ENCODE data around the gene ASB18. TPM values are rescaled to one million over a fixed set of nuclear protein-coding genes. Genes with fewer than 3 reads are reported as not detected.

Gene ASB18
- total and polyA plus RNA-seq, 2 experiments from 2014 or later = not detected

- DNase-seq (ENCODE audit: low spot score) = no peak
- Histone ChIP-seq H3K27me3 (no peaks in the 10 kb centered on the region), H3K4me1 (ENCODE audit: insufficient read depth) (no peaks in the 10 kb centered on the region), H3K9me2 (replicated peaks; ENCODE audit: insufficient read depth) (no peaks in the 10 kb centered on the region), H3K27ac (no peak overlapping the region), H3K9me3 (ENCODE audit: low read depth) (no peaks in the 10 kb centered on the region), H4K20me1 (ENCODE audit: insufficient read depth, poor library complexity, severe bottlenecking) (no peaks in the 10 kb centered on the region), H3K4me3 (no peak overlapping the region), H3K36me3 (replicated peaks; ENCODE audit: insufficient read depth, low read depth) (no peaks in the 10 kb centered on the region), H2AFZ (no peak overlapping the region), H3K79me2 (no peaks in the 10 kb centered on the region), H3K4me2 (no peak overlapping the region)
- 86% methylated on average over 6 of the region's 6 CpGs for WGBS (ENCODE audit: low lambda C conversion rate, missing lambda C conversion rate)
- TF ChIP-seq CTCF (IDR thresholded peaks at IDR 0.05; ENCODE audit: poor library complexity) (no peak), EZH2phosphoT487 (IDR thresholded peaks at IDR 0.05; ENCODE audit: low read depth, severe bottlenecking, unreplicated experiment) (no peak), EZH2 (IDR thresholded peaks at IDR 0.05; ENCODE audit: borderline replicate concordance) (no peak)
These were observed 49.0 kb downstream of the ASB18 start for GRCh38 chr2:236215196-236215595.

GRCh38 chr2:236214376-236214995, 49.7 kb downstream of the ASB18 start:
- WGBS (ENCODE audit: low lambda C conversion rate, missing lambda C conversion rate) = 98% methylated on average over 26 of the region's 92 CpGs
- Histone ChIP-seq H3K36me3 (replicated peaks; ENCODE audit: insufficient read depth, low read depth) (no peaks in the 10 kb centered on the region), H2AFZ (no peak overlapping the region), H3K27ac (no peak overlapping the region), H3K9me3 (ENCODE audit: low read depth) (no peaks in the 10 kb centered on the region), H3K4me3 (no peak overlapping the region), H3K27me3 (no peaks in the 10 kb centered on the region), H3K79me2 (no peaks in the 10 kb centered on the region), H3K4me2 (no peak overlapping the region), H3K4me1 (ENCODE audit: insufficient read depth) (no peaks in the 10 kb centered on the region), H3K9me2 (replicated peaks; ENCODE audit: insufficient read depth) (no peaks in the 10 kb centered on the region), H4K20me1 (ENCODE audit: insufficient read depth, poor library complexity, severe bottlenecking) (no peaks in the 10 kb centered on the region)
- no peak for DNase-seq (ENCODE audit: low spot score)
- TF ChIP-seq EZH2 (IDR thresholded peaks at IDR 0.05; ENCODE audit: borderline replicate concordance) = no peak
- TF ChIP-seq EZH2phosphoT487 (IDR thresholded peaks at IDR 0.05; ENCODE audit: low read depth, severe bottlenecking, unreplicated experiment) = no peak
- no peak for TF ChIP-seq CTCF (IDR thresholded peaks at IDR 0.05; ENCODE audit: poor library complexity)

- no peaks in the 10 kb centered on the region for H3K9me2 ChIP-seq (replicated peaks; ENCODE audit: insufficient read depth)
- TF ChIP-seq CTCF (IDR thresholded peaks at IDR 0.05; ENCODE audit: poor library complexity) (no peak), EZH2phosphoT487 (IDR thresholded peaks at IDR 0.05; ENCODE audit: low read depth, severe bottlenecking, unreplicated experiment) (no peak)
- no peak overlapping the region for H3K4me2 ChIP-seq
- no peaks in the 10 kb centered on the region for H4K20me1 ChIP-seq (ENCODE audit: insufficient read depth, poor library complexity, severe bottlenecking)
- no peaks in the 10 kb centered on the region for H3K9me3 ChIP-seq (ENCODE audit: low read depth)
- no peaks in the 10 kb centered on the region for H3K36me3 ChIP-seq (replicated peaks; ENCODE audit: insufficient read depth, low read depth)
- H3K4me1 ChIP-seq (ENCODE audit: insufficient read depth) = no peaks in the 10 kb centered on the region
- H2AFZ ChIP-seq = no peak overlapping the region
- 93% methylated on average over 25 of the region's 25 CpGs for WGBS (ENCODE audit: low lambda C conversion rate, missing lambda C conversion rate)
- no peak for DNase-seq (ENCODE audit: low spot score)
- H3K4me3 ChIP-seq = no peak overlapping the region
- no peaks in the 10 kb centered on the region for H3K27me3 ChIP-seq
- no peaks in the 10 kb centered on the region for H3K79me2 ChIP-seq
- no peak overlapping the region for H3K27ac ChIP-seq
These were observed 52.9 kb downstream of the ASB18 start for GRCh38 chr2:236211296-236211695.
